ENCODE results near the gene HORMAD2. TPM values are rescaled to one million over a fixed set of nuclear protein-coding genes. Genes with fewer than 3 reads are reported as not detected.
A peak's percentile ranks its signal among the peaks of the same experiment; 100 is the strongest.

The HORMAD2 gene
- total and polyA plus RNA-seq, 9 of the 15 experiments (the other 6 are each of a cell fraction or from before 2014, with no cell fraction given) = not detected

DNA sequence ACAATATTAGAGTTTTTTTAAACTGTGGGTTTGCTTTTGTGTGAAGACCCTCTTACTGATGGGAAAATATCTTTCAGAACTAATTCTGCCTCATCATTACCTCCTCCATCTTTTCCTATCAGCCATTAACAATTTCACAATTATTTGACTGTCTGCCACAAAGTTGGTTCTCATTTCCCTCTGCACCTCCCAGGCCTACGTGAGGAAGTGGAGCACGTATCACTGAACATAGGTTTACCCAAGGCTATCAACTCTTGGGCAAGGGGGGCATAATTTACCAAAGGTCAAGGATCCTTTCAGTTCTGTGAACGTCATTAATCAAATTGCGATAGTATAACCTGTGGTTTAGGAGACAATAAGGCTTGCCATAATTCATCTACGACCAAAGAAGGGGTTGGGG, 106.2 kb downstream of the HORMAD2 start:
- in situ Hi-C loops (cut with MboI) (no loop called here), intact Hi-C loops (cut with micrococcal nuclease) (no loop called here)
- POLR2A ChIA-PET = no interaction called here
- FAIRE-seq (peak; percentile 6), ATAC-seq (no peak), DNase-seq (ENCODE audit: extremely low read depth in 1 of 4, low spot score in 3 of 4) (no peak)
- no peaks in the 10 kb centered on the region; a peak in 1 of 5 replicates for H3K27me3 ChIP-seq (ENCODE audit: control insufficient read depth in 2 of 2, insufficient read depth in 2 of 2, low read length in 2 of 2)
- no peak overlapping the region for H2AFZ ChIP-seq (ENCODE audit: low read depth, low read length)
- no peaks in the 10 kb centered on the region for H3K9me3 ChIP-seq (replicated peaks; ENCODE audit: control insufficient read depth, insufficient read depth, low read depth, low read length)
- no peaks in the 10 kb centered on the region for H4K20me1 ChIP-seq (replicated peaks; ENCODE audit: control insufficient read depth, insufficient read depth, low read length)
- 5% methylated on average over 5 of the region's 5 CpGs for WGBS (ENCODE audit: insufficient coverage, low coverage, missing lambda C conversion rate)
- no peak overlapping the region for H3K4me2 ChIP-seq (ENCODE audit: insufficient read depth, low read length)
- no peaks in the 10 kb centered on the region for H3K36me3 ChIP-seq (ENCODE audit: control insufficient read depth, insufficient read depth, low read length)
- TF ChIP-seq SMAD3 (CRISPR knock-in tag; conservative IDR thresholded peaks at IDR 0.05) (no peak), MEIS2 (IDR thresholded peaks at IDR 0.05; ENCODE audit: partially characterized antibody) (no peak), JUNB (CRISPR knock-in tag; conservative IDR thresholded peaks at IDR 0.05) (no peak)
- CTCF ChIA-PET (ENCODE audit: low intra/inter-chr PET ratio) = no interaction called here
- H3K27ac ChIP-seq (ENCODE audit: extremely low read depth, low read depth, low read length) = no peak overlapping the region
- BruUV-seq (replicated peaks) = no TSS peak
- no peak overlapping the region for H3K9ac ChIP-seq (ENCODE audit: insufficient read depth in 1 of 2, low read depth in 2 of 2, low read length in 2 of 2)
- H3K4me3 ChIP-seq = no peak overlapping the region
- no peaks in the 10 kb centered on the region for H3K79me2 ChIP-seq (ENCODE audit: control insufficient read depth, insufficient read depth, low read length)
- no peaks in the 10 kb centered on the region for H3K9me1 ChIP-seq (ENCODE audit: control insufficient read depth, insufficient read depth, low read length)
- H3K4me1 ChIP-seq (replicated peaks in 1 of 2; ENCODE audit: control insufficient read depth in 2 of 2, insufficient read depth in 2 of 2, low read length in 2 of 2) = peaks cover 0 to 12% of the 10 kb centered on the region in 2 experiments; a peak in 4 of 5 replicates

DNA sequence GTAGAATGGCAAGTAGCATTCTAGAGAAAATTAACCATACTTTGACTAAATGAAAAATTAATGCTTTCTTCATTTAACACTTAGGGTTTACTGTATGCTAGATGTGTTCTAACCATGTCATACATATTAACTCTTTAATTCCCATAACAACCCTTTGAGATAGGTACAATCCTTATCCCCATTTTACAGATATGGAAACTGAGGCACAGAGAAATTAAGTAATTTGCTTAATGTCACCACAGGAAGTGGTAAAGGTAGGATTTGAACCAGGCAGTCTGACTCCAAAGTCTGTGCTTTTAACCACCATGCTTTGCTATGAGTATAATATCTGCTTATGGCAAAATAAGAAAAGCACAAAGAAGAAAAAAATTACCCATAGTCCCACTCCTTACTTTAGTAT, 106.8 kb downstream of the HORMAD2 start:
- Histone ChIP-seq H3K27ac (ENCODE audit: extremely low read depth, low read depth, low read length) (no peak overlapping the region), H3K27me3 (ENCODE audit: control insufficient read depth in 2 of 2, insufficient read depth in 2 of 2, low read length in 2 of 2) (no peaks in the 10 kb centered on the region; a peak in 1 of 5 replicates), H3K4me2 (ENCODE audit: insufficient read depth, low read length) (no peak overlapping the region), H3K4me3 (no peak overlapping the region), H3K9ac (ENCODE audit: insufficient read depth in 1 of 2, low read depth in 2 of 2, low read length in 2 of 2) (no peak overlapping the region), H3K79me2 (ENCODE audit: control insufficient read depth, insufficient read depth, low read length) (no peaks in the 10 kb centered on the region), H2AFZ (ENCODE audit: low read depth, low read length) (no peak overlapping the region), H3K9me1 (ENCODE audit: control insufficient read depth, insufficient read depth, low read length) (no peaks in the 10 kb centered on the region), H3K4me1 (replicated peaks in 1 of 2; ENCODE audit: control insufficient read depth in 2 of 2, insufficient read depth in 2 of 2, low read length in 2 of 2) (peaks cover 0 to 6% of the 10 kb centered on the region in 2 experiments; a peak in 3 of 5 replicates), H4K20me1 (replicated peaks; ENCODE audit: control insufficient read depth, insufficient read depth, low read length) (no peaks in the 10 kb centered on the region), H3K36me3 (ENCODE audit: control insufficient read depth, insufficient read depth, low read length) (no peaks in the 10 kb centered on the region), H3K9me3 (replicated peaks; ENCODE audit: control insufficient read depth, insufficient read depth, low read depth, low read length) (no peaks in the 10 kb centered on the region)
- TF ChIP-seq ZNF445 (CRISPR knock-in tag; IDR thresholded peaks at IDR 0.05; ENCODE audit: low read depth) (no peak), KDM1A (IDR thresholded peaks at IDR 0.05) (0 out of 4 replicates have a peak, but pooled peaks of 1 of the 2 experiments have one; percentile 9), BCOR (IDR thresholded peaks at IDR 0.05) (peak; percentile 55; the same call in 1 of the 2 replicates), RBM25 (IDR thresholded peaks at IDR 0.05; ENCODE audit: low read depth, low read length, severe bottlenecking) (peak; percentile 76), SPI1 (IDR thresholded peaks at IDR 0.05; ENCODE audit: borderline replicate concordance, low read depth, low read length) (no peak)
- in situ Hi-C loops (cut with MboI) = no loop called here
- FAIRE-seq = no peak
- intact Hi-C loops (cut with micrococcal nuclease) = no loop called here
- ChIA-PET CTCF (ENCODE audit: low intra/inter-chr PET ratio) (no interaction called here), POLR2A (no interaction called here)
- no peak for DNase-seq (ENCODE audit: extremely low read depth in 1 of 4, low spot score in 3 of 4)
- BruUV-seq (replicated peaks) = no TSS peak
- no peak for ATAC-seq
